Neural progenitor cell (in vitro differentiated cells): ENCODE results near the gene SPDYE4.

Experiments
- CTCF ChIP-seq: fragments of 200-600 bp; sonication (generic); IDR thresholded peaks from 2 replicates; pipeline ENCODE4 v1.5.1; 2017; ENCODE audit warnings: antibody characterized with exemption, mild to moderate bottlenecking
- EZH2 ChIP-seq: fragments of 200-600 bp; sonication (generic); IDR thresholded peaks from 2 replicates; pipeline ENCODE4 v1.6.1; 2017; ENCODE audit warnings: antibody characterized with exemption, mild to moderate bottlenecking, moderate library complexity
- EZH2phosphoT487 ChIP-seq: fragments of 200-600 bp; sonication (generic); IDR thresholded peaks from 2 replicates; pipeline ENCODE4 v1.6.1; 2017; ENCODE audit warnings: antibody characterized with exemption

GRCh38 chr17:8753976-8754440 is 4.3 kb downstream of the SPDYE4 start:
- TF ChIP-seq CTCF (peak; percentile 45), EZH2 (no peak), EZH2phosphoT487 (no peak)
